NCI-H748 (cell line): ENCODE data around the gene ANKRD36B.
"Not testable (repeated sequence)": the region's sequence is repeated elsewhere in the genome, so short reads cannot be mapped to it uniquely, and the experiment has no call there.

Experiments used
- DNase-seq: peaks from one replicate; lab custom pipeline; 2025; ENCODE audit not compliant: unreplicated experiment; lab: John Stamatoyannopoulos, UW

Gene ANKRD36B

GRCh38 chr2:97589598-97590510, at the start of gene ANKRD36B:
TSS of gene ANKRD36B (minus strand) at chr2:97589877. CDS start at chr2:97589685, 192 bp downstream.
- not testable (repeated sequence) for DNase-seq

GRCh38 chr2:97626049-97626430, 36.4 kb upstream of the ANKRD36B start:
- DNase-seq = not testable (repeated sequence)

GRCh38 chr2:97625354-97626048, 35.8 kb upstream of the ANKRD36B start:
- not testable (repeated sequence) for DNase-seq

GRCh38 chr2:97622976-97623375, 33.3 kb upstream of the ANKRD36B start:
- not testable (repeated sequence) for DNase-seq

- DNase-seq = not testable (repeated sequence)
These were observed 30.8 kb upstream of the ANKRD36B start for GRCh38 chr2:97620492-97620891.

- not testable (repeated sequence) for DNase-seq
These were observed 29.5 kb upstream of the ANKRD36B start for GRCh38 chr2:97618939-97619827.

- DNase-seq = no peak
These were observed 28.2 kb upstream of the ANKRD36B start for GRCh38 chr2:97617911-97618310.

GRCh38 chr2:97615746-97616145, 26.1 kb upstream of the ANKRD36B start:
- not testable (repeated sequence) for DNase-seq

- not testable (repeated sequence) for DNase-seq
These were observed 22.2 kb upstream of the ANKRD36B start for GRCh38 chr2:97611895-97612294.

GRCh38 chr2:97608745-97609144, 19.1 kb upstream of the ANKRD36B start:
- not testable (repeated sequence) for DNase-seq

GRCh38 chr2:97605524-97606339, 16.1 kb upstream of the ANKRD36B start:
- not testable (repeated sequence) for DNase-seq

GRCh38 chr2:97605109-97605508, 15.4 kb upstream of the ANKRD36B start:
- not testable (repeated sequence) for DNase-seq

GRCh38 chr2:97601537-97601936, 11.9 kb upstream of the ANKRD36B start:
- DNase-seq = not testable (repeated sequence)

GRCh38 chr2:97596180-97596579, 6.5 kb upstream of the ANKRD36B start:
- DNase-seq = not testable (repeated sequence)

GRCh38 chr2:97593520-97593919, 3.8 kb upstream of the ANKRD36B start:
- DNase-seq = not testable (repeated sequence)

GRCh38 chr2:97590515-97591394, 1.1 kb upstream of the ANKRD36B start:
- not testable (repeated sequence) for DNase-seq

- not testable (repeated sequence) for DNase-seq
These were observed 450 bp downstream of the ANKRD36B start for GRCh38 chr2:97589257-97589597.

GRCh38 chr2:97565674-97566073, 24.0 kb downstream of the ANKRD36B start:
- DNase-seq = not testable (repeated sequence)

- DNase-seq = not testable (repeated sequence)
These were observed 37.3 kb downstream of the ANKRD36B start for GRCh38 chr2:97552406-97552805.
